Measurements from ENCODE around the gene DUSP22.

DUSP22 gene

DNA sequence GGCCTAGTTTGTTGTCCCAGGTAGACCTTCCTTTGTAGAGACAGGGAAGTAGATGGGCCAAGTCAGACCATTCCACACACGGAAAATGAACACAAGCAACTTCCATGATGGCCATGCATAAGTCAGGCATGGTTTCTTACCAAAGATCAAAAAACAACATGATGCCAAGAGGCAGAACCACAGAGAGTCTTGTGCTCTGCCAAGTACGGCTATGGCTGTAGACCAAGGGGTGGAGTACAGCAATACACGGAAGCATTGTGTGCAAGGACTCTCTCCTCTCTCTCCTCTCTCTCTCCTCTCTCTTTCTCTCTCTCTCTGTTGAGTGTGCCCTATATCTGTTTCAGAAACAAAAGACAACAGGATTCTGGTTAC, 4.8 kb upstream of the DUSP22 start:
- Histone ChIP-seq H3K4me3 (ENCODE audit: low read depth, low read length) (no peak overlapping the region), H3K79me2 (ENCODE audit: control insufficient read depth, insufficient read depth, low read length, unreplicated experiment) (no peaks in the 10 kb centered on the region), H3K27ac (ENCODE audit: low read depth, low read length) (no peak overlapping the region), H3K27me3 (ENCODE audit: insufficient read depth, low read length) (peaks cover 11% of the 10 kb centered on the region; the same call in 1 of the 2 replicates), H3K36me3 (ENCODE audit: insufficient read depth, low read length) (no peaks in the 10 kb centered on the region), H2AFZ (ENCODE audit: low read length, unreplicated experiment) (no peak overlapping the region), H3K4me1 (ENCODE audit: control insufficient read depth, insufficient read depth, low read length, unreplicated experiment) (peaks cover 6% of the 10 kb centered on the region)

DNA sequence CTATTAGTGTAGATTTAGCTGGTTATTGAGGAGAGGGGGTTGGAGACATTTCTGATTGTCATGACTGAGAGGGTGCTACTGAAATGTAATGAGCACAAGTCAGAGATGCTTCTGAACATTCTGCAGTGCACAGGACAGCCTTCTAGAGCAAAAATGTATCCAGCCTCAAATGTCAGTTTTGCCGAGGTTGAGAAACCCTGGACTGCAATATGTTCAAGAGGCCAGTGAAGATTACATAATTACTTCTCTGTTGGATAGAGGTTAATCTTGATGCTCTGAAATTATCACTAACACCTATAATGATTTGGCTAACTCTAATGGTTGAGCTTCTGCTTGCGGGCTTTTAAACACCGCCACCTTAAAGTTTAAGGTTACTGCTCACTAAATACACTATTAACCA, 3.4 kb upstream of the DUSP22 start:
- Histone ChIP-seq H3K4me3 (ENCODE audit: low read depth, low read length) (no peak overlapping the region), H2AFZ (ENCODE audit: low read length, unreplicated experiment) (no peak overlapping the region), H3K79me2 (ENCODE audit: control insufficient read depth, insufficient read depth, low read length, unreplicated experiment) (peaks cover 9% of the 10 kb centered on the region), H3K27ac (ENCODE audit: low read depth, low read length) (no peak overlapping the region), H3K4me1 (ENCODE audit: control insufficient read depth, insufficient read depth, low read length, unreplicated experiment) (peaks cover 7% of the 10 kb centered on the region), H3K27me3 (ENCODE audit: insufficient read depth, low read length) (0 out of 2 replicates have a peak, but pooled peaks cover under 1% of the 10 kb centered on the region), H3K36me3 (ENCODE audit: insufficient read depth, low read length) (no peaks in the 10 kb centered on the region)

DNA sequence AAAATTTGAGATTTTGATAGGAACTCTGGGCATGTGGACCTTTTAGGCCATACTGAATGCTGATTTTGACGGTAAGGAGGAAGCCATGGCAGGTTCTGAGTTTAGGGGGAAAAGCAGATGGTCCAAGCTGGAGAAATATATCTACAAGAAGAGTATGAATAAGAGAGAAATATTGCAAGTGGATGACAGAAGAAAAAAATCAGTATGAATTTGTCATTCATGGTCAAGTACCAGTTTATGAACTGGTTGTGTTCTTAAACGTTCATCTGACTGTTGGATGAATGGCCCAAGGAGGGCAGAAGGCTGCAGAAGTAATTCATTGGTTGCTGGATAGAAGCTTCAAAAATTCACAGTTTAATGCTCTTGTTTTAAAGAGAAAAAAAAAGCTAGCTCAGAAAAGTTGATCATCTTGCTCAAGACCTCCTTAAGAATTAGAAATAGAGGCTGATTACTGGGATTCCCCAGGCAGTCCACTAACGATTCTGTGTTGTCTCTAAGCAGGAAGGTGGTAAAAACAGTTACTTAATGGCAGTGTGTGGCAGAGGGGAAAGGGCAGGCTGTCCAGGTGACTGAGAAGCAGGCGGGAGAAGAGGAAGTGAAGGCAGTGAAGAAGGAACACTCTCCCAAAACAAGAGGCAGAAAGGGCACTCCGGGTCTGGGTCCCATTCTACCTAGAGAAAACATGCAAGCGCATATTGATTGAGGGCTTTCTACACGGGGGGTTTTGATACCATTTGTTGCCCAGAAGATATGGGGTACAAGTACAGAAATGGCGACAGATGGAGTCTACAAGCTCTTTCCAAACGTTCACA, 2.0 kb upstream of the DUSP22 start:
- Histone ChIP-seq H3K27ac (ENCODE audit: low read depth, low read length) (no peak overlapping the region), H3K27me3 (ENCODE audit: insufficient read depth, low read length) (no peaks in the 10 kb centered on the region), H3K4me1 (ENCODE audit: control insufficient read depth, insufficient read depth, low read length, unreplicated experiment) (peaks cover 18% of the 10 kb centered on the region), H3K4me3 (ENCODE audit: low read depth, low read length) (no peak overlapping the region), H2AFZ (ENCODE audit: low read length, unreplicated experiment) (no peak overlapping the region), H3K79me2 (ENCODE audit: control insufficient read depth, insufficient read depth, low read length, unreplicated experiment) (peaks cover 23% of the 10 kb centered on the region), H3K36me3 (ENCODE audit: insufficient read depth, low read length) (no peaks in the 10 kb centered on the region)

DNA sequence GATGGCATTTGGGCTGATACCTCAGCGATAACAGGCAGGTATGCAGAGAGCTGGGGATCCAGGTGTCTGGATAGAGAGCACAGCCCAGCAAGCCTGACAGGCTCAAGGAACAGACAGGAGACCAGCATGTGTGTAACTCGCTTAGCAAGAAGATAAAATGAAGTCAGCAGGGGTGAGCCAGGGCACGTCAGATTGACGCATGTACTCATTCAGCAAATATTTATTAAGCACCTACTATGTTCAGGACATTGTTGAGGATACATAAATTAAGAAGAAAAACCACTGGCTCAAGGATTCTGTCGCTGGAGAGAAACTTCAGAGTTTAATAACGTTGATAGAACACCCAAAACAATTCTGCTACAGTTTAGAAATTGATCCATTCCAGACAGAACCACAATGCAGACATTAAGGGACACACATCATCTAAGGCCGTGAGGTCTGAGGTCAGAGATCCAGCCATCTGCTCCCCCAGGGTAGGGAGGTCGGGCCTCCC, 1.0 kb upstream of the DUSP22 start:
- peak overlapping the region; percentile 87 for H3K27ac ChIP-seq (ENCODE audit: low read depth, low read length)
- peaks cover 19% of the 10 kb centered on the region for H3K4me1 ChIP-seq (ENCODE audit: control insufficient read depth, insufficient read depth, low read length, unreplicated experiment)
- peak overlapping the region; percentile 77 for H2AFZ ChIP-seq (ENCODE audit: low read length, unreplicated experiment)
- H3K4me3 ChIP-seq (ENCODE audit: low read depth, low read length), result peak overlapping the region; percentile 92
- peaks cover 32% of the 10 kb centered on the region for H3K79me2 ChIP-seq (ENCODE audit: control insufficient read depth, insufficient read depth, low read length, unreplicated experiment)
- H3K27me3 ChIP-seq (ENCODE audit: insufficient read depth, low read length), result no peaks in the 10 kb centered on the region
- H3K36me3 ChIP-seq (ENCODE audit: insufficient read depth, low read length), result no peaks in the 10 kb centered on the region

DNA sequence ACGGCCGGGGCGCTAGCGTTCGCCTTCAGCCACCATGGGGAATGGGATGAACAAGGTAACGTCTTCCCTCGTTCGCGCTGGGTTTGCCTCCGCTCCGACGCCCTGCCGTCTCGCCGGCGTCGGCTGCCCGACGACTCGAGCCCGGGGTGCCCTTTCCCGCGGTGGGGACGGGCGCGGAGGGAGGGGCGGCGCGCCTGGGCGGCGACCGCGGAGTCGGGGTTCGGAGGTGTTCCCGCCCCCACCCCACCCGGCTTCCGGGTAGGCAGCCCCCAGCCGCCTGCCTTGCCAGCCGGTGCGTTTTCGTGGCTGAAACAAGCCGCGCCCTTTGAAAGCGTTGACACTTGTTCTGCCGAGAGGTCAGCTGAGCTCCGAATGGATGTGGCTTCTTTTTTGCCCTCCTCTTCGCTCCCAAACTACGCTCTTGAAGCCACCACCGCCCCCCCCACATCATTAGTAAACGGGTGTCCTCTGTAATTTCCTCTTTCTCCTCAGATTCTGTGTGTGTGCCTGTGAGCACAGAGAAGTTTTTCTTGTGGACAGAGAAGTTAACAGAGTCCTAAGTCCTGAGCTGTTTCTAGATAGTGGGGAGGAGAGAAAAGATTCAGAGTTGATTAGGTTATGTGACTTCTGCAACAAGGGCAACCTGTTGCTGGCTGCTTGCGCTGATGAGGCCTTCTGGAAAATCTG, 362 bp downstream of the DUSP22 start:
- Histone ChIP-seq H3K36me3 (ENCODE audit: insufficient read depth, low read length) (no peaks in the 10 kb centered on the region), H3K4me3 (ENCODE audit: low read depth, low read length) (peak overlapping the region; percentile 92), H3K27ac (ENCODE audit: low read depth, low read length) (peak overlapping the region; percentile 87), H3K79me2 (ENCODE audit: control insufficient read depth, insufficient read depth, low read length, unreplicated experiment) (peaks cover 45% of the 10 kb centered on the region), H3K4me1 (ENCODE audit: control insufficient read depth, insufficient read depth, low read length, unreplicated experiment) (peaks cover 29% of the 10 kb centered on the region), H3K27me3 (ENCODE audit: insufficient read depth, low read length) (no peaks in the 10 kb centered on the region), H2AFZ (ENCODE audit: low read length, unreplicated experiment) (peak overlapping the region; percentile 95)

DNA sequence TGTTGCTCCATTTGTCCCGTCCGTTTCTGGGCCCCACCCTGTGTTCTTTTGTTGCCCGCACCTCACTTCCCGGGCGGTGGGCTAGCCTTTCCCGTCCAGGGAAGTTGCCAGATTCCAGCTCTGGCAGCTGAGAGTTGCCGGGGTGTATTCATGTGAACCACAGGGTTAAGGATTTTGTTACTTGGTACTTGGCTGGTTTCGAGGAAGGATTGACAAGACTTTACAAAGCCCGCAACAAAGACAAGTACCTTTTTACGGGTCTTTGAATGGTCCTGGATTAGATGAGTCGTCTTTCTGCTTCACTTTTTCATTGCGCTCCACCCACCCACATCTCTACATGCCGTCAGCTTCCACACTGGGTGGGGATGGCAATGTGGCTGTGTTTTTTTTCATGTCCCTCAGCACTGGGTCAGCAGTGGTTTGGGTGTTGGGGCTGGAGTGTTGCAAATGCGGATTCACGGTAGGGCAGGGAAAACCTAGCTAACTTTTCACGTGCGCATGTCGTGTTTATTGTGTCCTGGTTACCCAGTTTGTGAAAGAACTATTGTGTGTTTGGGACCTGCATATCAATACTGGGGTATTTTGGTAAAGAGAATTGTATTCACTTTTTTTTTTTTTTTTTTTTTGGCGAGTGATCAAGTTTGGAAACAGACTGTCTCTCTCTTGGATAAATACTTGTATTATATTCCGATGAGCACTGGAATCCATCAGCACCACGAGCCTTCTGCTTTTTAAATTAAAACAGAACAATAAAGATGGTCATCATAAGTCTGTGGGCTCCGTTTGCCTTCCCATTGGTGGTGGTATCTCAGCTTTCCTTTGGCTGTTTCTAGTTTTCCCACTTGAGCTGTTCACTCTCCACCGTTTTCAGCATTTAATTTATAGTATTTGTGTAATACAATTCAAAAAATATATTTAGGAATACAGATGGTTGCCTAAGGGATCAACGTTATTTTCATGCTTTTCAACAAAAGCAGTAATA, 1.2 kb downstream of the DUSP22 start:
- peak overlapping the region; percentile 92 for H3K4me3 ChIP-seq (ENCODE audit: low read depth, low read length)
- peak overlapping the region; percentile 87 for H3K27ac ChIP-seq (ENCODE audit: low read depth, low read length)
- H3K36me3 ChIP-seq (ENCODE audit: insufficient read depth, low read length), result no peaks in the 10 kb centered on the region
- peaks cover 47% of the 10 kb centered on the region for H3K79me2 ChIP-seq (ENCODE audit: control insufficient read depth, insufficient read depth, low read length, unreplicated experiment)
- peak overlapping the region; percentile 95 for H2AFZ ChIP-seq (ENCODE audit: low read length, unreplicated experiment)
- no peaks in the 10 kb centered on the region for H3K27me3 ChIP-seq (ENCODE audit: insufficient read depth, low read length)
- peaks cover 29% of the 10 kb centered on the region for H3K4me1 ChIP-seq (ENCODE audit: control insufficient read depth, insufficient read depth, low read length, unreplicated experiment)

DNA sequence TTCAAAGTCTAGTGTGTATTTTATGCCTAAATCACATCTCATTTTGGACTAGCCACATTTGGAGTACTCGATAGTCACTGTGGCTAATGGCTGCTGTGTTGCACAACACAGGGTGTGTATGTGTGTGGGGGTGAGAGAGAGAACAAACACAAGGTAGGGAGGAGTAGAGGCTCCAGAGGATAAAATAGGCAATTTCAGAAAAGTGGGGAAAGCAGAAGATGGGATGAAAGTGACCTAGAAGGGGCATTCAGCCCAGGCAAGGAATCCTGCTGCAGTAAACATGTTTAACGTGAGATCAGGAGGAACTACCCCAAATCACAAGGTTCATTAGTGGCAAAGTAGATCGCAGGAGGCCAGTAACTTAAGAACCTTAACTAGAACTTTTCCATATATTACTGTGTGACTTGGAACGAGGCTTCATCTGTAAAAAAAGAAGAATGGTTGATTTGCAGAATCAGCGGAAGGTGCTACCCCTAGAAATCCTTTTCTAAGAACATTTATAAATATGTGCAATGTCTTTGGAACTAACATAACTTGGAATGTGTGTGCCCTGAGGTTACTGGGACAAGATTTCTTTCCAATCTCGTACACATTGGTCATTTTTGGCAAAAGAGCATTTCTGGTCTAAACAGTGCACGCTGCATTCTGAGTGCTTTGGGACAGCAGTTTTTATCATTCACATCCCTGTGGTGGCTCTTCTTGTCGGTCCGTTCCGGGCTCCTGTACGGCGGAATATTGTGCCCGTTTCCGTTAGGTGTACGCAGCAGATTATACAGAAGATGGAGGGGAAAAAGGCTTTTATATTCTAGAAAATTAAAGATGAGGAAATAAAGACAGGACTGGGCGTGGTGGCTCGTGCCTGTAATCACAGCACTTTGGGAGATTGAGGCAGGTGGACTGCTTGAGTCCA, 2.6 kb downstream of the DUSP22 start:
- no peaks in the 10 kb centered on the region for H3K36me3 ChIP-seq (ENCODE audit: insufficient read depth, low read length)
- H2AFZ ChIP-seq (ENCODE audit: low read length, unreplicated experiment), result no peak overlapping the region
- H3K4me3 ChIP-seq (ENCODE audit: low read depth, low read length), result no peak overlapping the region
- no peaks in the 10 kb centered on the region for H3K27me3 ChIP-seq (ENCODE audit: insufficient read depth, low read length)
- peaks cover 50% of the 10 kb centered on the region for H3K79me2 ChIP-seq (ENCODE audit: control insufficient read depth, insufficient read depth, low read length, unreplicated experiment)
- peaks cover 29% of the 10 kb centered on the region for H3K4me1 ChIP-seq (ENCODE audit: control insufficient read depth, insufficient read depth, low read length, unreplicated experiment)
- no peak overlapping the region for H3K27ac ChIP-seq (ENCODE audit: low read depth, low read length)

DNA sequence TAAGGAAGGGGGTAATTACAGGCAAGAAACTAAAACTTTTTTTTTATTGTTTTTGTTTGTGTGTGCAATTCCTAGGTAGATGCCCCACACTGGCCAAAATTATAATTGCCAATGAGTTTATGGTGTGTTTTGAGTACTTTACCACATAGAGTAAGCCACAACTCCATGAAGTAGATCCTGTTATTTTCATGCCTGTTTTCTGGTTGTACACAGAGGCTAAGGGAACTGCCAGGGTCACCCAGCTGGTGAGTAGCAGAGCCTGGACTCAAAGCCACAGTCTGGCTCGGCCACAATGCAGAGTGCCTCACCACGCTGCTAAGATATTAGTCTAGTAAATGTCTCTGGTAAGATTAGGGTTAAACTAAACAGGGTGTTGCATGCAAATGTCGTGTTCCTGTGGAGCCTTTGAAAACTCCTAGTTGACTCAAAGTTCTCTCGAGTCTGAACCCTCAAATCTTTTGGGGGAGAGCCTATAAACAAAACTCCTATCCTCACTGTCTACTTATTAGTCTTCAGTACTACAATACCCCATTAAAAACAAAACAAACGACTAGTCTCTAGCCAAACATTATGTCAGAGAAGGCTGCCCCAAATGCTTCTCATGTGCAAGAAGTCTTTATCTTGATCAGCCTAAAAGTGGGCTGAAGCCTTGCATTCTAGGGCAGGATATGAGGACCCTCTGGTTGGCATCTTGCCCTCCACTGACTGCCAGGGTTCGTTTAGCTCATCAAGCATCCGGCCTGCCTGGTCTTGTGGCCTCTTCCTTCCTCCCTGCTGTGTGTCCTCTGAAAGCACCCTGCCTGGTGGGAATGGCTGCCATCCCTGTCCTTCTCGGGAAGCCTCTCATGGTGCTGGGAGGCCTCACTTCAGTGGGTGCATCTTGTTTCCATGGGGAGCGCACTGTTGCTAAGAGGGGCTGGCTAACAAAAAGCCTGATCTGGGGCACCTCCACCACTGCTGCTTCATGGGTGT, 4.2 kb downstream of the DUSP22 start:
- peaks cover 61% of the 10 kb centered on the region for H3K79me2 ChIP-seq (ENCODE audit: control insufficient read depth, insufficient read depth, low read length, unreplicated experiment)
- peak overlapping the region; percentile 61 for H3K27ac ChIP-seq (ENCODE audit: low read depth, low read length)
- H2AFZ ChIP-seq (ENCODE audit: low read length, unreplicated experiment), result no peak overlapping the region
- no peak overlapping the region for H3K4me3 ChIP-seq (ENCODE audit: low read depth, low read length)
- no peaks in the 10 kb centered on the region for H3K36me3 ChIP-seq (ENCODE audit: insufficient read depth, low read length)
- H3K4me1 ChIP-seq (ENCODE audit: control insufficient read depth, insufficient read depth, low read length, unreplicated experiment), result peaks cover 23% of the 10 kb centered on the region
- no peaks in the 10 kb centered on the region for H3K27me3 ChIP-seq (ENCODE audit: insufficient read depth, low read length)

Measured in ACC112 (cell line).